Epithelial cell of esophagus (primary cell): ENCODE data around the gene C9orf50.
"Not testable (repeated sequence)": the region's sequence is repeated elsewhere in the genome, so short reads cannot be mapped to it uniquely, and the experiment has no call there.

Experiments
- DNase-seq: peaks from one replicate; pipeline ENCODE4 v3.0.0; 2010; ENCODE audit warnings: low read depth
- H3K4me3 ChIP-seq: 2 replicates; pipeline ENCODE4 v1.5.1; 2011; ENCODE audit warnings: mild to moderate bottlenecking, low read length, control low read depth
- CTCF ChIP-seq: IDR thresholded peaks from 2 replicates; pipeline ENCODE4 v1.5.1; 2011; ENCODE audit warnings: low read depth, mild to moderate bottlenecking, low read length, control low read depth, inconsistent platforms; ENCODE audit not compliant: insufficient read depth; ENCODE audit errors: missing control alignments

The C9orf50 gene

GRCh38 chr9:129665389-129665775 is 44.5 kb upstream of the C9orf50 start, which contains the start of gene PRRX2:
PRRX2 (plus strand) TSS chr9:129665647; CDS start chr9:129665868, 221 bp downstream.
- DNase-seq: no peak
- H3K4me3 ChIP-seq: no peak within 1 kb of the TSS
- no peak for TF ChIP-seq CTCF

- TF ChIP-seq CTCF: no peak
- DNase-seq: no peak
- H3K4me3 ChIP-seq: no peak overlapping the region
Measured at GRCh38 chr9:129664746-129665388, 44.0 kb upstream of the C9orf50 start.

- not testable (repeated sequence) for DNase-seq, H3K4me3 ChIP-seq
Measured at GRCh38 chr9:129662239-129662638, 41.3 kb upstream of the C9orf50 start.

- H3K4me3 ChIP-seq: no peak overlapping the region
- TF ChIP-seq CTCF: no peak
- no peak for DNase-seq
Measured at GRCh38 chr9:129661029-129661428, 40.1 kb upstream of the C9orf50 start.

GRCh38 chr9:129656795-129657390 is 36.0 kb upstream of the C9orf50 start:
- TF ChIP-seq CTCF: no peak
- H3K4me3 ChIP-seq: no peak overlapping the region
- DNase-seq: peak; percentile 91

GRCh38 chr9:129655696-129656095 is 34.8 kb upstream of the C9orf50 start:
- TF ChIP-seq CTCF: no peak
- DNase-seq: no peak
- H3K4me3 ChIP-seq: no peak overlapping the region

GRCh38 chr9:129655154-129655553 is 34.3 kb upstream of the C9orf50 start:
- H3K4me3 ChIP-seq: no peak overlapping the region
- no peak for DNase-seq
- no peak for TF ChIP-seq CTCF
